ENCODE data around the gene STK32C. TPM values are rescaled to one million over a fixed set of nuclear protein-coding genes. Genes with fewer than 3 reads are reported as not detected.

The STK32C gene
- total and polyA plus RNA-seq, 2 of the 4 experiments (the other 2 are of a cell fraction) = 5.0 to 8.3 TPM

- dilution Hi-C loops (cut with HindIII; ENCODE audit: low sequenced_read_pairs, unreplicated experiment) (no loop called here), intact Hi-C loops (cut with micrococcal nuclease) (no loop called here), in situ Hi-C loops (cut with MboI; ENCODE audit: low sequenced_read_pairs) (no loop called here)
- Histone ChIP-seq H3K18ac (ENCODE audit: low read depth, low read length) (no peak overlapping the region), H3K4ac (ENCODE audit: low read depth, low read length) (no peak overlapping the region), H3K9me3 (ENCODE audit: control insufficient read depth, insufficient read depth, low read length) (no peaks in the 10 kb centered on the region), H3K9ac (ENCODE audit: low read depth, low read length) (no peak overlapping the region), H3K4me1 (ENCODE audit: control insufficient read depth, insufficient read depth, low read length) (peaks cover 9% of the 10 kb centered on the region; the same call in 1 of the 2 replicates), H3K9me1 (ENCODE audit: insufficient read depth, low read length) (peaks cover 3% of the 10 kb centered on the region; the same call in 1 of the 2 replicates), H3K79me1 (ENCODE audit: low read depth in 1 of 2, low read length in 2 of 2) (no peaks in the 10 kb centered on the region), H3K23ac (ENCODE audit: low read depth, low read length) (no peak overlapping the region), H3K14ac (replicated peaks; ENCODE audit: low read depth, low read length) (no peak overlapping the region), H4K20me1 (ENCODE audit: insufficient read depth, low read length) (peaks cover 9% of the 10 kb centered on the region), H2AK9ac (replicated peaks; ENCODE audit: low read depth, low read length, poor library complexity) (no peak overlapping the region), H2BK15ac (ENCODE audit: low read depth, low read length) (no peak overlapping the region), H4K8ac (ENCODE audit: low read depth in 2 of 2, low read length in 2 of 2) (no peak overlapping the region), H2BK20ac (ENCODE audit: low read depth, low read length) (no peak overlapping the region), H3K27ac (ENCODE audit: insufficient read depth, low read length) (no peak overlapping the region), H4K5ac (ENCODE audit: low read depth, low read length) (no peak overlapping the region), H3K36me3 (ENCODE audit: control insufficient read depth, insufficient read depth, low read length) (no peaks in the 10 kb centered on the region), H2AK5ac (ENCODE audit: low read depth, low read length) (no peak overlapping the region), H2BK5ac (ENCODE audit: low read depth, low read length, poor library complexity, severe bottlenecking) (no peak overlapping the region), H3K56ac (ENCODE audit: extremely low read depth, insufficient read depth, low read length) (no peak overlapping the region), H4K91ac (ENCODE audit: insufficient read depth, low read depth, low read length) (no peak overlapping the region), H2BK120ac (ENCODE audit: low read depth, low read length) (no peak overlapping the region), H3K27me3 (ENCODE audit: control insufficient read depth, insufficient read depth, low read length) (peaks cover 2% of the 10 kb centered on the region; the same call in 1 of the 2 replicates), H3K4me2 (ENCODE audit: low read depth, low read length) (no peak overlapping the region), H3K4me3 (ENCODE audit: insufficient read depth, low read depth, low read length) (no peak overlapping the region), H2AFZ (replicated peaks; ENCODE audit: low read length, poor library complexity) (no peak overlapping the region)
- ChIA-PET POLR2A (ENCODE audit: unreplicated experiment) (no interaction called here), CTCF (no interaction called here)
- no peak for TF ChIP-seq CEBPB (IDR thresholded peaks at IDR 0.05; ENCODE audit: low read depth, low read length)
- TF ChIP-seq RCOR1 (IDR thresholded peaks at IDR 0.05; ENCODE audit: insufficient replicate concordance, low read length) = no peak
- WGBS, 2 experiments (ENCODE audit: extremely low coverage in 2 of 2, insufficient read length in 1 of 2) = 73% methylated on average over 7 of the region's 16 CpGs; no CpG with 5 or more reads in 1 of the 2 experiments
- DNase-seq (no peak), ATAC-seq (ENCODE audit: low read depth) (no peak)
- BruUV-seq (replicated peaks) = no TSS peak
Observed at GRCh38 chr10:132264306-132264950, 43.3 kb downstream of the STK32C start.
